H1 (cell line): ENCODE data around the gene PIP5K1B. TPM values are rescaled to one million over a fixed set of nuclear protein-coding genes. Genes with fewer than 3 reads are reported as not detected.

Experiments used
- CTCF ChIA-PET: fragments of 300-600 bp; sonication (Branson Sonifier 250); formaldehyde crosslinking; loops from one replicate; lab custom pipeline; 2021; ENCODE audit not compliant: partially characterized antibody; lab: Charles Lee
- POLR2A ChIA-PET: fragments of 300-600 bp; sonication (Branson Sonifier 250); formaldehyde crosslinking; loops from one replicate; lab custom pipeline; 2021; ENCODE audit warnings: inconsistent platforms; ENCODE audit not compliant: partially characterized antibody; lab: Charles Lee
- DNase-seq, 2 experiments: peaks; one replicate each; pipeline versions ENCODE4 v3.0.0 to v3.0.0-alpha.2; 2010 to 2022; ENCODE audit warnings: low spot score in 2 of 2, low read depth in 1 of 2, mixed read lengths in 1 of 2
- FAIRE-seq: peaks from 2 replicates; lab custom pipeline; 2011; peaks lifted over from hg19 to GRCh38; lab: Jason Lieb, UNC
- H2AFZ ChIP-seq: 2 replicates; pipeline ENCODE4 v1.8.1; 2012; ENCODE audit warnings: low read length, inconsistent platforms
- H2AK5ac ChIP-seq: 2 replicates; pipeline ENCODE4 v1.6.1; 2013; ENCODE audit warnings: low read depth, low read length
- H2BK120ac ChIP-seq: replicated peaks from 2 replicates; pipeline ENCODE3; 2013; ENCODE audit warnings: low read depth, low read length, inconsistent platforms
- H2BK12ac ChIP-seq: 2 replicates; pipeline ENCODE4 v1.6.1; 2013; ENCODE audit warnings: low read depth, low read length
- H2BK15ac ChIP-seq: 2 replicates; pipeline ENCODE4 v1.6.1; 2013; ENCODE audit warnings: low read length
- H2BK20ac ChIP-seq: 2 replicates; pipeline ENCODE4 v1.6.1; 2013; ENCODE audit warnings: low read length
- H2BK5ac ChIP-seq: 2 replicates; pipeline ENCODE4 v1.6.1; 2013; ENCODE audit warnings: low read depth, low read length
- H3K14ac ChIP-seq: 2 replicates; pipeline ENCODE4 v1.6.1; 2013; ENCODE audit warnings: inconsistent platforms; ENCODE audit not compliant: insufficient read length
- H3K18ac ChIP-seq: 2 replicates; pipeline ENCODE4 v1.6.1; 2013; ENCODE audit warnings: low read length; ENCODE audit errors: extremely low read depth
- H3K23ac ChIP-seq: 2 replicates; pipeline ENCODE4 v1.6.1; 2013; ENCODE audit warnings: inconsistent platforms; ENCODE audit not compliant: insufficient read length
- H3K23me2 ChIP-seq: 2 replicates; pipeline ENCODE4 v1.6.1; 2013; ENCODE audit warnings: low read depth, low read length
- H3K27ac ChIP-seq: 2 replicates; pipeline ENCODE4 v1.6.1; 2011; ENCODE audit warnings: low read depth, low read length, inconsistent platforms
- H3K27me3 ChIP-seq, 4 experiments: replicated peaks in 1 of 4; 1 replicate in 1 of 4; 2 replicates in 3 of 4; pipeline versions ENCODE4 v1.6.1 to v1.8.1; 2011 to 2013; ENCODE audit warnings: low read length in 3 of 4, mild to moderate bottlenecking in 3 of 4, inconsistent platforms in 2 of 4, mixed read lengths in 2 of 4, moderate library complexity in 1 of 4; ENCODE audit not compliant: control insufficient read depth in 3 of 4, insufficient read depth in 3 of 4; ENCODE audit errors: extremely low read depth in 1 of 4
- H3K36me3 ChIP-seq, 4 experiments: 2 replicates each; pipeline versions ENCODE4 v1.6.1 to v1.8.1; 2011 to 2013; ENCODE audit warnings: mild to moderate bottlenecking in 4 of 4, low read length in 3 of 4, moderate library complexity in 2 of 4, control low read depth in 1 of 4, inconsistent platforms in 1 of 4; ENCODE audit not compliant: insufficient read depth in 4 of 4, control insufficient read depth in 2 of 4
- H3K4ac ChIP-seq: replicated peaks from 2 replicates; pipeline ENCODE3; 2013; ENCODE audit warnings: low read length, low read depth, mixed read lengths, inconsistent platforms; ENCODE audit not compliant: insufficient read length
- H3K4me1 ChIP-seq, 4 experiments: replicated peaks in 1 of 4; 1 replicate in 1 of 4; 2 replicates in 3 of 4; pipeline versions ENCODE4 v1.6.1 to v1.8.1; 2011 to 2013; ENCODE audit warnings: low read length in 3 of 4, inconsistent platforms in 2 of 4, mixed read lengths in 1 of 4; ENCODE audit not compliant: insufficient read depth in 4 of 4, control insufficient read depth in 3 of 4
- H3K4me2 ChIP-seq, 2 experiments: 2 replicates each; pipeline versions ENCODE4 v1.6.1 to v1.8.1; 2011 to 2013; ENCODE audit warnings: low read depth in 2 of 2, low read length in 2 of 2, control low read depth in 1 of 2, inconsistent platforms in 1 of 2, mild to moderate bottlenecking in 1 of 2; ENCODE audit not compliant: insufficient read depth in 1 of 2
- H3K4me3 ChIP-seq, 4 experiments: fragments of 200-600, 300-600 bp in 1 of 4; sonication (generic), shearing (Covaris generic), sonication (Bioruptor Twin) in 1 of 4; 2 replicates each; pipeline versions ENCODE4 v1.5.1 to v1.8.1; 2011 to 2016; ENCODE audit warnings: low read length in 4 of 4, low read depth in 3 of 4, control low read depth in 2 of 4, inconsistent platforms in 2 of 4, mild to moderate bottlenecking in 2 of 4, mixed read lengths in 1 of 4, moderate library complexity in 1 of 4; ENCODE audit not compliant: insufficient read depth in 2 of 4; ENCODE audit errors: extremely low read depth in 1 of 4
- H3K56ac ChIP-seq: replicated peaks from 2 replicates; pipeline ENCODE3; 2013; ENCODE audit warnings: low read depth, mild to moderate bottlenecking, mixed read lengths, low read length, inconsistent platforms; ENCODE audit not compliant: insufficient read length
- H3K79me1 ChIP-seq: 2 replicates; pipeline ENCODE4 v1.6.1; 2013; ENCODE audit warnings: low read depth, low read length, control low read depth
- H3K79me2 ChIP-seq, 2 experiments: 2 replicates each; pipeline versions ENCODE4 v1.6.1 to v1.8.1; 2012 to 2013; ENCODE audit warnings: low read length in 2 of 2, mild to moderate bottlenecking in 2 of 2, inconsistent platforms in 1 of 2; ENCODE audit not compliant: insufficient read depth in 2 of 2, control insufficient read depth in 1 of 2
- H3K9ac ChIP-seq, 4 experiments: replicated peaks in 1 of 4; 1 replicate in 1 of 4; 2 replicates in 3 of 4; pipeline versions ENCODE4 v1.6.1 to v1.8.1; 2011 to 2013; ENCODE audit warnings: low read depth in 3 of 4, low read length in 3 of 4, control low read depth in 2 of 4, mild to moderate bottlenecking in 2 of 4, moderate library complexity in 2 of 4, inconsistent platforms in 1 of 4; ENCODE audit errors: extremely low read depth in 1 of 4
- H3K9me3 ChIP-seq, 2 experiments: 2 replicates each; pipeline versions ENCODE4 v1.6.1 to v1.8.1; 2012 to 2013; ENCODE audit warnings: mild to moderate bottlenecking in 2 of 2, moderate library complexity in 2 of 2, control low read depth in 1 of 2, inconsistent platforms in 1 of 2, low read depth in 1 of 2, low read length in 1 of 2, mixed read lengths in 1 of 2; ENCODE audit not compliant: insufficient read depth in 2 of 2
- H4K20me1 ChIP-seq, 2 experiments: replicated peaks in 1 of 2; 2 replicates each; pipeline versions ENCODE3 to v1.8.1; 2011 to 2013; ENCODE audit warnings: inconsistent platforms in 2 of 2, low read length in 2 of 2, mild to moderate bottlenecking in 1 of 2; ENCODE audit not compliant: insufficient read depth in 2 of 2, control insufficient read depth in 1 of 2
- H4K5ac ChIP-seq: 2 replicates; pipeline ENCODE4 v1.6.1; 2013; ENCODE audit warnings: low read length, low read depth, mixed read lengths, inconsistent platforms; ENCODE audit not compliant: insufficient read length
- H4K8ac ChIP-seq: 2 replicates; pipeline ENCODE4 v1.8.0; 2013; ENCODE audit warnings: mild to moderate bottlenecking, moderate library complexity, low read length, inconsistent platforms; ENCODE audit not compliant: insufficient read depth; ENCODE audit errors: extremely low read depth
- H4K91ac ChIP-seq: replicated peaks from 2 replicates; pipeline ENCODE3; 2013; ENCODE audit warnings: low read length, mixed read lengths, inconsistent platforms; ENCODE audit not compliant: insufficient read length
- BACH1 ChIP-seq: IDR thresholded peaks from 2 replicates; pipeline ENCODE4 v1.6.1; 2012; ENCODE audit warnings: low read length, improper control_type of control experiment
- BCL11A ChIP-seq, 2 experiments: IDR thresholded peaks; one replicate each; pipeline ENCODE4 v1.6.1; 2011; ENCODE audit warnings: low read depth in 2 of 2, low read length in 2 of 2, mild to moderate bottlenecking in 2 of 2
- CBX8 ChIP-seq: fragments of 300-800, 300-1000 bp; sonication (generic); IDR thresholded peaks from 2 replicates; pipeline ENCODE4 v1.7.1; 2016; ENCODE audit warnings: low read depth, low read length, borderline replicate concordance
- EGR1 ChIP-seq: IDR thresholded peaks from 2 replicates; pipeline ENCODE4 v1.6.1; 2011; ENCODE audit warnings: low read depth, low read length, borderline replicate concordance
- EZH2 ChIP-seq: fragments of 200-600 bp; sonication (generic); IDR thresholded peaks from 2 replicates; pipeline ENCODE4 v1.7.1; 2012; ENCODE audit warnings: low read depth, mild to moderate bottlenecking, moderate library complexity, low read length, inconsistent platforms; ENCODE audit not compliant: severe bottlenecking
- GABPA ChIP-seq: IDR thresholded peaks from 2 replicates; pipeline ENCODE4 v1.6.1; 2011; ENCODE audit warnings: mild to moderate bottlenecking, low read length, moderate library complexity, borderline replicate concordance; ENCODE audit not compliant: insufficient read depth
- GTF2F1 ChIP-seq: IDR thresholded peaks from 2 replicates; pipeline ENCODE4 v1.6.1; 2012; ENCODE audit warnings: low read depth, low read length, improper control_type of control experiment, borderline replicate concordance
- KDM1A ChIP-seq: fragments of 200-600, 300-600 bp; sonication (generic); IDR thresholded peaks from 2 replicates; pipeline ENCODE4 v1.7.1; 2016; ENCODE audit warnings: mild to moderate bottlenecking, low read length, borderline replicate concordance
- KDM4A ChIP-seq: IDR thresholded peaks from one replicate; pipeline ENCODE4 v1.7.1; 2012; ENCODE audit warnings: low read depth, mild to moderate bottlenecking, moderate library complexity, low read length, inconsistent platforms; ENCODE audit not compliant: severe bottlenecking
- RBBP5 ChIP-seq: IDR thresholded peaks from 2 replicates; pipeline ENCODE4 v1.7.1; 2012; ENCODE audit warnings: low read depth, mild to moderate bottlenecking, inconsistent platforms, low read length, moderate library complexity, borderline replicate concordance
- TAF1 ChIP-seq: IDR thresholded peaks from 2 replicates; pipeline ENCODE4 v1.6.1; 2011; ENCODE audit warnings: mild to moderate bottlenecking, low read depth, low read length
- TAF7 ChIP-seq: optimal IDR thresholded peaks from 2 replicates; pipeline ENCODE3; 2011; ENCODE audit warnings: low read depth, mild to moderate bottlenecking, inconsistent platforms, low read length, moderate library complexity, borderline replicate concordance
- TCF12 ChIP-seq: IDR thresholded peaks from 2 replicates; pipeline ENCODE4 v1.6.1; 2011; ENCODE audit warnings: low read depth, mild to moderate bottlenecking, low read length
- WGBS, 2 experiments: shearing (Covaris generic) in 1 of 2; methylation state at CpG; one replicate each; pipeline versions ENCODE4 v1.1.6 to v1.1.7; 2013 to 2015; ENCODE audit warnings: low lambda C conversion rate in 2 of 2, mixed read lengths in 2 of 2, inconsistent platforms in 1 of 2, low coverage in 1 of 2, missing lambda C conversion rate in 1 of 2; ENCODE audit not compliant: insufficient replicate concordance in 2 of 2, insufficient coverage in 1 of 2, insufficient read length in 1 of 2; ENCODE audit errors: extremely low coverage in 1 of 2, missing lambda C conversion rate in 1 of 2; 5-methylcytosine and 5-hydroxymethylcytosine counted together
- polyA plus RNA-seq, 7 experiments: library from polyadenylated mRNA; depleted of rRNA in 3 of 7; stranded (reverse) in 5 of 7; unstranded in 2 of 7; fragments of >200 nt in 5 of 7; fragments of 200-250 nt in 2 of 7; gene quantifications; 1 replicate in 5 of 7; 2 replicates in 1 of 7; 4 replicates in 1 of 7; pipeline versions ENCODE4 v1.2.1 to v1.2.3, GENCODE V29; 2011 to 2013; ENCODE audit warnings: missing spikeins in 2 of 7, mixed read lengths in 2 of 7
- total RNA-seq: library from RNA; stranded (reverse); fragmentation: NEBNext Ultra II Directional; extraction: Animal tissue kit (Norgen Biotek cat#: 25700); gene quantifications from 2 replicates; pipeline ENCODE4 v1.2.1, GENCODE V29; 2021
- TF ChIP-seq, protein P1 (sequence below): IDR thresholded peaks from 2 replicates; pipeline ENCODE4 v1.6.1; 2011; ENCODE audit warnings: low read length, improper control_type of control experiment

The PIP5K1B gene
- total and polyA plus RNA-seq, 2 of the 8 experiments (the other 6 are each of a cell fraction or from before 2014, with no cell fraction given) = 4.7 to 7.7 TPM

DNA sequence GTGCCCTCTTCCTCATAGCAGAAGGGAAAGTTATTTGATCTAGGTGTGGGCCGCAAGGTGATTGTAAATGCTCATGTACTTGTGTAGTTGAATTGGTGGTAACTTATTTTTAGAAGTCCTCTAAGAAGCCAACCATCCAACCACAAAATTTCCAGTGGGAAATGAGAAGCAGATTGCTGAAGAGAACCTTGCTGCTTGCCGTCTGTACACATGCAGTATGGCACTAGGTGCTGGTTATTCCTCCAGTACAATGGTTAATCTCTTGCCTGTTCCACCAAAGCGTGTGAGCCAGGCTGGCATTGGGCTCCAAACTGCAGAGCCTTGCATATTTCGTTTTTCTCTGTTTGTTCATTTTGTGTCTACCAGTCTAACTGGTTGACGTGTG, 28.0 kb downstream of the PIP5K1B start:
- Histone ChIP-seq H3K23ac (no peak overlapping the region), H3K79me2 (no peaks in the 10 kb centered on the region), H2BK120ac (no peak overlapping the region), H2AK5ac (no peak overlapping the region), H4K91ac (no peak overlapping the region), H3K4me1 (peaks cover 0 to 3% (median 2%) of the 10 kb centered on the region in 4 experiments; a peak in 3 of 7 replicates), H3K14ac (no peak overlapping the region), H3K4me3 (no peak overlapping the region), H3K36me3 (no peaks in the 10 kb centered on the region), H3K18ac (no peak overlapping the region), H3K79me1 (no peaks in the 10 kb centered on the region), H3K27ac (no peak overlapping the region), H2BK5ac (no peak overlapping the region), H3K9ac (no peak overlapping the region), H3K9me3 (no peaks in the 10 kb centered on the region), H4K8ac (no peak overlapping the region), H2BK20ac (no peak overlapping the region), H4K5ac (no peak overlapping the region), H3K23me2 (no peaks in the 10 kb centered on the region), H2AFZ (no peak overlapping the region), H3K4ac (no peak overlapping the region), H3K4me2 (no peak overlapping the region), H2BK12ac (no peak overlapping the region), H3K56ac (no peak overlapping the region), H4K20me1 (no peaks in the 10 kb centered on the region), H3K27me3 (no peaks in the 10 kb centered on the region), H2BK15ac (no peak overlapping the region)
- ChIA-PET POLR2A (no interaction called here), CTCF (no interaction called here)
- no peak for FAIRE-seq
- DNase-seq = no peak
- WGBS, 2 experiments = 72% methylated on average over 5 of the region's 5 CpGs; no CpG with 5 or more reads in 1 of the 2 experiments
- TF ChIP-seq CBX8 (no peak), KDM1A (no peak), TAF1 (no peak), GTF2F1 (no peak), BACH1 (no peak), RBBP5 (no peak), BCL11A (IDR thresholded peaks at IDR 0.05; ENCODE audit: low read depth in 2 of 2, low read length in 2 of 2) (no peak), EGR1 (no peak), GABPA (no peak), TAF7 (no peak), EZH2 (no peak), KDM4A (no peak), TCF12 (no peak)
- TF ChIP-seq, protein P1, sequence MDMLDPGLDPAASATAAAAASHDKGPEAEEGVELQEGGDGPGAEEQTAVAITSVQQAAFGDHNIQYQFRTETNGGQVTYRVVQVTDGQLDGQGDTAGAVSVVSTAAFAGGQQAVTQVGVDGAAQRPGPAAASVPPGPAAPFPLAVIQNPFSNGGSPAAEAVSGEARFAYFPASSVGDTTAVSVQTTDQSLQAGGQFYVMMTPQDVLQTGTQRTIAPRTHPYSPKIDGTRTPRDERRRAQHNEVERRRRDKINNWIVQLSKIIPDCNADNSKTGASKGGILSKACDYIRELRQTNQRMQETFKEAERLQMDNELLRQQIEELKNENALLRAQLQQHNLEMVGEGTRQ = no peak
